HG03432 (cell line): ENCODE results near the gene SPDYE2.
"Not testable (repeated sequence)": the region's sequence is repeated elsewhere in the genome, so short reads cannot be mapped to it uniquely, and the experiment has no call there.

Experiments
- ATAC-seq: cut with Tn5 transposase; IDR thresholded peaks from one replicate; pipeline ENCODE4 v1.9.1; 2021; ENCODE audit warnings: mild to moderate bottlenecking, moderate library complexity; ENCODE audit not compliant: unreplicated experiment

SPDYE2 gene, protein sequence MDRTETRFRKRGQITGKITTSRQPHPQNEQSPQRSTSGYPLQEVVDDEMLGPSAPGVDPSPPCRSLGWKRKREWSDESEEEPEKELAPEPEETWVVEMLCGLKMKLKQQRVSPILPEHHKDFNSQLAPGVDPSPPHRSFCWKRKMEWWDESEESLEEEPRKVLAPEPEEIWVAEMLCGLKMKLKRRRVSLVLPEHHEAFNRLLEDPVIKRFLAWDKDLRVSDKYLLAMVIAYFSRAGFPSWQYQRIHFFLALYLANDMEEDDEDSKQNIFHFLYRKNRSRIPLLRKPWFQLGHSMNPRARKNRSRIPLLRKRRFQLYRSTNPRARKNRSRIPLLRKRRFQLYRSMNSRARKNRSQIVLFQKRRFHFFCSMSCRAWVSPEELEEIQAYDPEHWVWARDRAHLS

DNA sequence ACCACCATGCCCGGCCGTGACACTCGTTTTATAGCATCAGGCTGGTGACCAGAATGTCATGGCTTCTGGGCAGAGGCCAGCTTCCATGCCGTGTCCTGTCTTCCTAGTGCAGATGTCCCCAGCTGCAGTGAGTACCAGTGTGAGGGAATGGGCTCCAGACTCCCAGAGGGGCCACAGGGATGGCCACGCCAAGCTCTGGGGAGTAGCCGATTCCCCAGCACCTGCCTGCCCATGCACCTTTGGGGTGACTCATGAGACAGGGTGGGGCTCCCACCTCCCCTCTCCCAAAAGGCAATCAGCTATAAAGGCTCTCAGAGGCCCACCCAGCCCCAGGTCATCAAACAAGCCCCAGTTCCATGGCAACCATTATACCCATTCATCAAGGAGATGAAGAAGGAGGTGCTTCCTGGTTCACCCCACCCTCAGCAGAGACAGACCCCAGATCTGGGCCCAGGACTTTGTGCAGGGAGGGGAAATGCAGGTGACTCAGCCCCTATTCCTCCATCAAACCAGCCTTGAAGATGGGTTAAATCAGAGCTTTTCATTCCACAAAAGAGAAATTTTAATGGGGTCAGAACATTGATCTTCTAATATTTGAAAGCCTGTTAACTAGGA lies at the start of gene SPDYE2:
Gene SPDYE2 (plus strand): TSS at position 419 of the 615 bp plus-strand sequence. CDS start 2,030 bp downstream, outside the sequence.
- not testable (repeated sequence) for ATAC-seq

DNA sequence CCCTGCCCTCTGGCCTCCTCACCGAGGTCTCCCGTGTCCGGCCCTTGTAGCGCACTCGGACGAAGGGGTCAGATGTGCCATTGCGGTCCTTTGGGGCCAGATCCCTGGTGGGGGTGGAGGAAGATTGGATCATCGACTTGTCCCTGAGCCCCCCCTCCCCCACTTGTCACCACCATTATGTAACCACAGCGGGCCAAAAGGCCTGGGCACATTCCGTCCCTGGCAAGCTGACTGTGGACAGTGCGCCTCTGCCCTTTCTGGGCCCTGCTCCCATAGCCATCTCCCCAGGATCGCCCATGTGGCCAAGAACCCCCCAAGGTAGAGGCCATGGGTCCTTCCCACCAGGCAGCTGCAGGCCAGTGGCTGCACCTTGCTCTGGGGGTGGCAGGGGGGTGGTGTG lies 47.9 kb upstream of the SPDYE2 start:
- ATAC-seq, result not testable (repeated sequence)

DNA sequence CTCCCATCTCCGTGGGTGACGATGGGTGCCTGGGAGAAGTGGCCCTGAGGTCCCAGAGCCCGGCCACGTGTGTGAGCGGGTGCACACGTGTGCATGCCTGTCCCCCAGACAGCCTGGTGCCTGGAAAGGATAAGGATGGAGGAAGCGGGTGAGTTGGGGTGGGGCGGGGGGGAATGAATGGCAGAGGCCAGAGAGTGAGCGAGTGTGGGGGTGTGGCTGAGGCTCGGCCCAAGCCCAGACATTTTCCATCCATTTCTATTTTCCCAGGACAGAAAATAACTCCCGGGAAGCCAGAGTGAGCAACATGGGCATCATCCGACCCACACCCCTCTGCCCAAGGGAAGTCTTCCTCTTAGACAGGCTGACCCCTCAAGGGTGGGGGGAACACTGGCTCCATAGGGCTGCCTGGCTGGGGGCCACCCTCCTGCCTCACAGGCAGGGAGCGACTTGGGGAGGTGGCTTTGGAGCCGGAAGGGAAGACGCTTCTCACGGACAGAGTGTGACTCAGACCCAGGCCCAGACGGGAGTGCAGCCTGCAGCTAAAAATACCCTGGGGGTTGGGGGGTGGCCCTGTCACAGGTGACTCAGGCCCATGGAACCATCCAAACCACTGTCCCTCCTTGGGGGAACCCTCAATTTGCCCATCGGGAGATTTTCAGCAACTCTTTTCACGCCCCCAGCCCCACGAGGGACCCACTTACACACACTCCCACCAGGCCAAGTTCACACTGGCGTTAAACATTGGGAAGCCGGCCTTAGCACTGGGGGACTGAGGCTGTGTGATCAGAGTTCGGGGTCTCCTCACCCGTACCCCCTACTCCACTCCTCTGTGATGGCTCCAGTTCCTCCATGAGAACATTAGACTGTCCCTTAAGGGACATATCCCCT lies 45.5 kb upstream of the SPDYE2 start:
- not testable (repeated sequence) for ATAC-seq

- ATAC-seq, result not testable (repeated sequence)
These were observed 43.5 kb upstream of the SPDYE2 start for GRCh38 chr7:102507410-102508088.

DNA sequence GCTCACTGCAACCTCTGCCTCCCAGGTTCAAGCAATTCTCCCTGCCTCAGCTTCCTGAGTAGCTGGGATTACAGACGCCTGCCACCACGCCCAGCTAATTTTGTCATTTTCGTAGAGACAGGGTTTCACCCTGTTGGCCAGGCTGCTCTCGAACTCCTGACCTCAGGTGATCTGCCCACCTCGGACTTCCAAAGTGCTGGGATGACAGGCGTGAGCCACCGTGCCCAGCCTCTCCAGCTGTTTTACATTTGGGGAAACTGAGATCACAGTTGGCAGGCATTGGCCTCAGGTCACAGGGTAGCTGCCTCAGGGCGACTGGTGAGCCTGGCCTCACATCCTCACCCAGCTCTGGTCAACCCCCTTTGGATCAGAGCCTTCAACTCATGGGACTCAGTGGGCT lies 40.5 kb upstream of the SPDYE2 start:
- ATAC-seq, result not testable (repeated sequence)

DNA sequence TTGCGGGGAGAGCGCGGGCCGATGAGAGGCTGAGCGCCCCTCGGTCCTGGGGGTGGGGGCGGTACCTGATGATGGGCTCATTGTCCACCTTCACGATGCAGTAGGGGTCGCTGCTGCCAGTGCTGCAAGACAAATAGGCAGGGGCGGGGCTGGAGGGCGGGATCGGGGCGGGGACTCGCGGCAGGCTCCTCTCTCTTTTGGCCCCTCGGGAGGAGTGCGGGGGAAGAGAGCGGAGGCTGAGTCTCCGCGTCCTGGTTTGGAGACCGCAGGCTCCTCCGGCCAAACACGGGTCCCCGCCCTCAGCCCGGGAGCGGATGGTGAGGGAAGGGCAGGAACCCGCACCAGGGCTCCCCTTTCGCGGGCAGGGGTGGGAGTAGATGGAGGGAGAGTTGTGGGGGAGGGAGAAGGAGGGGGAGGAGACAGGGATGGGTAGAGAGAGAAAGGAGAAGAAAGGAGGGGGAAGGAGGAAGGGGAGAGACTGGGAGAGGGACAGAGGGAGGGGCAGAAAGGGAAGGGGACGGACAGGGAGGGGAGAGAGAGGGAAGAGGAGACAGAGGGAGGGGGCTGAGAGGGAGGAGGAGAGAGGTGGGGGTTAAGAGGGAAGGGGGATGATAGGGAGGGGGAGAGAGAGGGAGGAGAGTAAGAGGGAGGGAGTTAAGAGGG lies 39.0 kb upstream of the SPDYE2 start:
- peak; percentile 43 for ATAC-seq

- not testable (repeated sequence) for ATAC-seq
These were observed 38.3 kb upstream of the SPDYE2 start for GRCh38 chr7:102512642-102513221.

DNA sequence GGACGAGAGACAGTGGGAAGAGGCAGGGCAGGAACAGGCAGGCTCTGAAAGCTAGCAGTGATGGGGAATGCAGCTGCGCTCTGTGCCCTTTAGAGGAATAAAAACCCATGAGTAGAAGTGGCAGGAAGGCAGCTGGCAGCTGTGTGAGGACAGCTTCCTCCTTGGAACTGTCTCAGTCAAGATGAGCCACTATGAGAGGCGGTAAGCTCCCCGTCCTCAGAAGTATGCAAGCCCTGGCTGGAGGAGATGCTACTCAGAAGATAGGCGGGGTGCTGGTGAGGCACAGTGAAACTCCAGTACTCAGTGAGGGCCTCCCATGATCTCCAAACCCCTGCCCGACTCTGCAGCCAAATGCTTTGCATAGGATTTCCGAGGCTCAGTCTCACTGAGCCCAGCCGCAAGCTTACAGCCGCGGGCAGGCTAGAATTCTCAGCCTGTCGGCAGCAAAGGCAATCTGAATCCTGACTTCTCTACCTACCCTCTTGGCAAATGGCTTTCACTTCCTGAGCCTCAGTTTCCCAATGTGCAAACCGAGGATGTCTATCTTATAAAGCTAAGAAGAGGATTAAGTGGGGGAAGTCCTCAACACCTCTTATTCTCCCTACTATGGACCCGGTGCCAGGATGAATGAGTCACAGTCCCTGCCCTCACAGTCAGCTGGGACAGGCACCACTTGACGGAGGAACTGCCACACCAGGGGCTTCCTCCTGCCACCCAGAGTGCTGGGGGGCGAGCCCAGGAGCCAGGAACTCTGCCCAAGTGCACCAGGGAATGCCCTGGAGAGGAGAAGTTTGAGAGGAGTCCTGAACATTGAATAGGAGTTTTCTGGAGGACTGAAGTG lies 35.9 kb upstream of the SPDYE2 start:
- peak; percentile 65 for ATAC-seq

DNA sequence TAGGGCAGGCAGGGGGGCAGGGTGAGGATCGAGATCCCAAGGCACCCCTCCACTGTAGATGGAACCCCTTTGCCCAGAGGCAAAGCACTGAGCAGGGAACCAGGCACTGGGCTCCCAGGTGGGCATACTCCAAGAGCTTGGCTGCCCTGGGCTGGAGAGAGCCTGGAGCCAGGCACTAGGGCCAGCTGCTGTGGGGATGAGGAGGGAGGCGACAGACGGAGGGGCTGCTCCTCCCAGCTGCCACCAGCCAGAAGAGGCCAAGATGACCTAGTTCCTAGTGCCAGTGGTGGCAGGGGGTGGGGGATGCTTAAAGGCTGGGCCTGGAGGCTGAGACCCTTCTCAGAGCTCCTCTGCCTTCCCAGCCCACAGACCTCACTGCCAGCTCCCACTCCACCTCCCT lies 35.1 kb upstream of the SPDYE2 start:
- not testable (repeated sequence) for ATAC-seq

DNA sequence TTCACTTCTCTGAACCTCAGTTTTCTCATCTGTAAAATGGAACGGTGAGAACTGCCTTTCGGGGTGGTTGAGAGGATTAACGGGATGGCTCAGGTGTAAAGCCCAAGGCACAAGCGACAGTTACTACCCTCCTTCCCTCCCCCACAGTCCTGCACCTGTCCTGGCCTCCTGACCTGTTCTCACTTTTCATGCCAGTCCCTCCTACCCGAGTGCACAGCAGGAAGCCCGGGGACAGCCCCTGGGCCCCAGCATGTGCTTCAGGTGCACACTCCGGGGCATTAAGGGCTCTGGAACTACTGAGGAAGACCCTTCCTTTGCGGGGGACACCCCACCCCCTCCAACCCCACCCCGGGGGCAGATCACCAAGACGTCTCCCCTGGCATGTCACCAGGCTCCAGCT lies 34.1 kb upstream of the SPDYE2 start:
- not testable (repeated sequence) for ATAC-seq

DNA sequence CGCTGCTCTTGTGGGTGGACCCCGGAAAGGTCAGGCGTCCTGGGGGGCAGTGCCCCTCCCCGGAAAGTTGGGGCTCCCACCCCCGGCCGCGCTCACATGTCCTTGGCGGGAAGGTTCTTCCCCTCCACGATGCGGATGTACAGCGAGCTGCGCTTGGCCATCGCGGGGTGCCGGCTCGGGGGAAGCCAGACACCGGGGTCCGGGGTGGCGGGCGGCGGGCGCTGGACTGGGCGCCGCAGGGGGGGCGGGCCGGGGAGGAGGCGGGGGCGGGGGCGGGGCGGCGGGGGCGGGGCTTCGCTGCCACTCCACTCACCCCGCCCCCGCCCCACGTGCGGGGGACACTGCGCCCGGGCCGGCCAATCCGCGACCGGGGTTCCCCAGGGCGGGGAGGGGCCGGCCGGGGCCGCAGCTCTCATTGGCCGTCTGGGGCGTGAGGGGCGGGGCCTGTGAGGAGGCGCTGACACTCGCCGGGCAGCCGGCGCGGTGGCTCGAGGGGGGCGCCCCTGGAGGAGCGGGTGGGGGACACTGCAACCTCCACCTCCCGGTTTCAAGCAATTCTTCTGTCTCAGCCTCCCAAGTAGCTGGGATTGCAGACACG lies 33.4 kb upstream of the SPDYE2 start, which contains the start of gene RASA4B:
Gene RASA4B (minus strand): TSS at position 228 of the 598 bp plus-strand sequence. CDS start 67 bp downstream, at position 161.
- ATAC-seq, result peak; percentile 77

- not testable (repeated sequence) for ATAC-seq
These were observed 30.2 kb upstream of the SPDYE2 start for GRCh38 chr7:102520797-102521196.

- not testable (repeated sequence) for ATAC-seq
These were observed 26.2 kb upstream of the SPDYE2 start for GRCh38 chr7:102524803-102525202.

- ATAC-seq, result not testable (repeated sequence)
These were observed 23.8 kb upstream of the SPDYE2 start for GRCh38 chr7:102527182-102527581.

DNA sequence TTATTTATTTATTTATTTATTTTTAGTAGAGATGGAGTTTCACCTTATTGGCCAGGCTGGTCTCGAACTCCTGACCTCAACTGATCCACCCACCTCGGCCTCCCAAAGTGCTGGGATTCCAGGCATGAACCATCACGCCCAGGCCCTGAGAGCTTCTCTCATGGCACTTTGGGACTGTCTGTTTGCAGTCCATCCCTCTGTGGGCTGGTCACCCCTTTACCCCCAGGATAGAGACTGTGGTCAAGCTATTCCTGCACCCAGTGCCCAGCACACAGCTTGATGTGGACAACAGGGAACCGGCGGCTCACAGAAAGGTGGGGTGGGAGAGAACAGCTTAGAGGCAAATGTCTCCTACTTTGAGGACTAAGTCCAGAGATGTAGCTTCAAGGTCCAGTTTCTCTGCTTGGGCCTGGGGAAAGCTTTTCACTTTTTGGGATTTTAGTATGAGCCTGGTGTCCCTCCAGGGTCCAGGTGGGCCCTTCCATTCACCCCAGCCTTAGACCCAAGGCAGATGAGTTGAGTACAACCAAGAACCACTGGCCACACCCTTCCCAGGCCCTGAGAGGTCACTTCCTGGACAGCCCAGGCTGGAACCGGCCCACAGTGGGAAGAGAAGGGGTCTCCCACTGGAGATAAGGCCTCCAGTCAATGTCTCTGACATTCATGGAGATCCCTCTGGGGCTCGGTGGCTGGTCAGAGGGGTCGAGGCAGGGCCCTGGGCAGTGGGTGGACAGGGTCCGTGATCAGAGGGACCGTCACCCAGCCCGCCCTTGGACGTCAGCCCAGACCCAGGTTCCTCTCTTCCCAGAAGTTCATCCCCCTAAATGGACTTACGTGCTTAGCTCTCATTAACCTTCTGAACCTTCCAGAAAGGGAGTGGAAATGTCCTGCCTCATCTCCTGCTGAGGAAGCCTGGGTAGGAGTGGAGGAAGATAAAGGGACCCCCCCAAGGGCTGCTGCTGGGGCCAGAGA lies 22.9 kb upstream of the SPDYE2 start:
- ATAC-seq, result not testable (repeated sequence)

- ATAC-seq, result not testable (repeated sequence)
These were observed 19.4 kb upstream of the SPDYE2 start for GRCh38 chr7:102531583-102531982.

GRCh38 chr7:102532127-102532526 lies 18.9 kb upstream of the SPDYE2 start:
- ATAC-seq, result not testable (repeated sequence)
